ENCODE data around the gene PSTPIP2.

Gene PSTPIP2

DNA sequence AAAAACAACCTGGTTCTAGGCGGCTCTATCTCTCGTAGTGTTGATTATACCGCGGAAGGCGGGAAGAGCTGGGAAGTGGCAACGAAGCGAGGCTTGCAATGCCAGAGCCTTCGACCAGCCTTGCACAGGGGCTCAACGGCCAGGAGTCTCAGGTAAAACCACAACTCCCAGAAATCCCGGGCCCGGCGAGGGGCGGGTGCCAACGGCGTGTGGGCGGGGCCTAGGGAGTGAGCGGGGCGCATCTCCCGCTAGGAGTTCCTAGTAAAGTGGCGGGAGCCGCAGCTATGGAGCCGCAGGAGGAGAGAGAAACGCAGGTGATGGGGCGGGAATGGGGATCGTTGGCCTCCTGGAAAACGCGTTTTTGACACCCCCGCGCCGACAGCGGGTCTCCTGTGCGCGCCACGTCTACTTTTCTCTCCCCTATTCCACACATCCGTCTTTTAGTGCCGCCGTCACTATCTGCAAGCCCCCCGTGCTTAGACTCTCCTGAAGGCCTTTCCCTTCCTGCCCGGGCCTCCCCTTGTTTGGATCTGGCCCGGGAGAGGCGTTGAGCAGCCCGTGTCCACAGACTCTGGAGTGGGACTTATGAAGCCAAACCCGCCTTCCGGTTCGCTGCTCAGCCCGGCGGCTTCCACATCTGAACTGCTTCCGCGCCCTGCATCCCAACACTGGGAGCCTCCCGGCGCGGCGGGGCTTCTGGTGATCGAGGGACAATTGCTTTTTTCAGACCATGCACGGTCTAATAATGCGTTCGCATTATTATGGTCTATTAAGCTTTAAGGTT is 32.3 kb upstream of the PSTPIP2 start, which contains the start of gene HAUS1:
Gene HAUS1, plus strand, starts transcription at position 258 of the 784 bp plus-strand sequence. Its CDS starts 27 bp downstream, at position 285.
- Histone ChIP-seq H2AFZ (ENCODE audit: insufficient read depth, low read length, poor library complexity) (peak within 1 kb of the TSS; percentile 97), H4K8ac (ENCODE audit: low read depth, low read length) (peak within 1 kb of the TSS; percentile 87), H3K36me3 (ENCODE audit: control insufficient read depth in 1 of 2, insufficient read depth in 2 of 2, low read length in 2 of 2) (peaks cover 3 to 7% of the 10 kb centered on the region in 2 experiments), H3K9me3 (ENCODE audit: insufficient read depth, low read depth, low read length) (no peaks in the 10 kb centered on the region), H3K9ac (ENCODE audit: low read length) (peak within 1 kb of the TSS; percentile 86), H3K18ac (ENCODE audit: low read length) (peak within 1 kb of the TSS; percentile 72), H3K4ac (ENCODE audit: low read depth, low read length) (peak within 1 kb of the TSS; percentile 33), H2BK120ac (ENCODE audit: insufficient read depth, low read length, poor library complexity) (peak within 1 kb of the TSS; percentile 64), H2BK5ac (ENCODE audit: low read depth, low read length, poor library complexity) (peak within 1 kb of the TSS; percentile 57), H3K4me3 (ENCODE audit: low read depth, low read length) (peak within 1 kb of the TSS; percentile 95), H2AK5ac (ENCODE audit: low read length) (no peak within 1 kb of the TSS), H3K4me2 (ENCODE audit: low read length) (peak within 1 kb of the TSS; percentile 67), H4K12ac (ENCODE audit: low read depth, low read length) (peak within 1 kb of the TSS; percentile 96), H3K23ac (ENCODE audit: low read length) (no peak within 1 kb of the TSS), H3K27me3 (ENCODE audit: insufficient read depth, low read length) (no peaks in the 10 kb centered on the region), H3K14ac (ENCODE audit: low read length) (peak within 1 kb of the TSS; percentile 85), H3K79me1 (ENCODE audit: low read length) (peaks cover 3% of the 10 kb centered on the region), H4K91ac (ENCODE audit: low read depth, low read length) (peak within 1 kb of the TSS; percentile 70), H3K27ac (ENCODE audit: low read depth, low read length) (peak within 1 kb of the TSS; percentile 66), H3K79me2 (ENCODE audit: control insufficient read depth, insufficient read depth, low read length, poor library complexity) (peaks cover 3% of the 10 kb centered on the region), H2BK12ac (ENCODE audit: low read length) (no peak within 1 kb of the TSS), H3K4me1 (ENCODE audit: control insufficient read depth in 1 of 2, insufficient read depth in 2 of 2, low read length in 2 of 2) (no peaks in the 10 kb centered on the region)
- WGBS (ENCODE audit: extremely low coverage, insufficient coverage, insufficient read length) = no CpG with 5 or more reads among the region's 57 CpGs
- DNase-seq = peak; percentile 86 to 95

GRCh38 chr18:46099463-46099862 is 27.4 kb upstream of the PSTPIP2 start:
- Histone ChIP-seq H3K79me2 (ENCODE audit: control insufficient read depth, insufficient read depth, low read length, poor library complexity) (peaks cover 19% of the 10 kb centered on the region), H4K91ac (ENCODE audit: low read depth, low read length) (no peak overlapping the region), H3K36me3 (ENCODE audit: control insufficient read depth in 1 of 2, insufficient read depth in 2 of 2, low read length in 2 of 2) (peaks cover 0 to 6% of the 10 kb centered on the region in 2 experiments), H3K4ac (ENCODE audit: low read depth, low read length) (no peak overlapping the region), H3K79me1 (ENCODE audit: low read length) (peaks cover 10% of the 10 kb centered on the region), H2AFZ (ENCODE audit: insufficient read depth, low read length, poor library complexity) (no peak overlapping the region), H3K18ac (ENCODE audit: low read length) (no peak overlapping the region), H3K9me3 (ENCODE audit: insufficient read depth, low read depth, low read length) (no peaks in the 10 kb centered on the region), H3K9ac (ENCODE audit: low read length) (no peak overlapping the region), H3K4me3 (ENCODE audit: low read depth, low read length) (no peak overlapping the region), H3K27ac (ENCODE audit: low read depth, low read length) (no peak overlapping the region), H2AK5ac (ENCODE audit: low read length) (no peak overlapping the region), H2BK120ac (ENCODE audit: insufficient read depth, low read length, poor library complexity) (no peak overlapping the region), H3K27me3 (ENCODE audit: insufficient read depth, low read length) (no peaks in the 10 kb centered on the region), H4K12ac (ENCODE audit: low read depth, low read length) (no peak overlapping the region), H3K4me1 (ENCODE audit: control insufficient read depth in 1 of 2, insufficient read depth in 2 of 2, low read length in 2 of 2) (peaks cover 6 to 8% of the 10 kb centered on the region in 2 experiments), H4K8ac (ENCODE audit: low read depth, low read length) (no peak overlapping the region), H3K4me2 (ENCODE audit: low read length) (no peak overlapping the region), H3K23ac (ENCODE audit: low read length) (no peak overlapping the region), H2BK5ac (ENCODE audit: low read depth, low read length, poor library complexity) (no peak overlapping the region), H3K14ac (ENCODE audit: low read length) (no peak overlapping the region), H2BK12ac (ENCODE audit: low read length) (no peak overlapping the region)
- DNase-seq = no peak
- no CpG with 5 or more reads among the region's 8 CpGs for WGBS (ENCODE audit: extremely low coverage, insufficient coverage, insufficient read length)

DNA sequence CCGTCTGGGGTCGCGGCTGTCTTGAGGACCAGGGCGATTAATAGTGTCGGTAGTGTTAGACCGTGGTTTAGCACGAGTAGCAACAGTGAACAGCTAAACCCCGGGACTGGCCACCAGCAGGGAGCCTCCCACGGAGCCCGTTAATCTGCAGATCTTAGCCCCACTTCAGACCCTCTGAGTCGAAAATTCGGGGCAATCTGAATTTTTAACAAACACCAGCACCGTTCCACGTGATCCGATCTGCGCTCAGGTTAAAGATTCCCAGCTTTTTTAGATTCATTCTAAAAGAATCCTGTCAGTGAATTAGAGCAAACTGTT is 26.5 kb upstream of the PSTPIP2 start:
- Histone ChIP-seq H3K23ac (ENCODE audit: low read length) (no peak overlapping the region), H2BK5ac (ENCODE audit: low read depth, low read length, poor library complexity) (no peak overlapping the region), H3K27ac (ENCODE audit: low read depth, low read length) (peak overlapping the region; percentile 6), H3K79me1 (ENCODE audit: low read length) (peaks cover 7% of the 10 kb centered on the region), H2BK120ac (ENCODE audit: insufficient read depth, low read length, poor library complexity) (peak overlapping the region; percentile 68), H2AK5ac (ENCODE audit: low read length) (no peak overlapping the region), H3K4me1 (ENCODE audit: control insufficient read depth in 1 of 2, insufficient read depth in 2 of 2, low read length in 2 of 2) (peaks cover 6 to 8% of the 10 kb centered on the region in 2 experiments), H3K14ac (ENCODE audit: low read length) (peak overlapping the region; percentile 59), H3K36me3 (ENCODE audit: control insufficient read depth in 1 of 2, insufficient read depth in 2 of 2, low read length in 2 of 2) (peaks cover 2 to 9% of the 10 kb centered on the region in 2 experiments), H4K91ac (ENCODE audit: low read depth, low read length) (peak overlapping the region; percentile 77), H3K4me2 (ENCODE audit: low read length) (peak overlapping the region; percentile 88), H3K9me3 (ENCODE audit: insufficient read depth, low read depth, low read length) (no peaks in the 10 kb centered on the region), H4K12ac (ENCODE audit: low read depth, low read length) (peak overlapping the region; percentile 95), H3K18ac (ENCODE audit: low read length) (peak overlapping the region; percentile 57), H3K4ac (ENCODE audit: low read depth, low read length) (peak overlapping the region; percentile 43), H2BK12ac (ENCODE audit: low read length) (no peak overlapping the region), H3K27me3 (ENCODE audit: insufficient read depth, low read length) (no peaks in the 10 kb centered on the region), H3K79me2 (ENCODE audit: control insufficient read depth, insufficient read depth, low read length, poor library complexity) (peaks cover 16% of the 10 kb centered on the region), H2AFZ (ENCODE audit: insufficient read depth, low read length, poor library complexity) (peak overlapping the region; percentile 97), H4K8ac (ENCODE audit: low read depth, low read length) (peak overlapping the region; percentile 98), H3K9ac (ENCODE audit: low read length) (peak overlapping the region; percentile 18), H3K4me3 (ENCODE audit: low read depth, low read length) (peak overlapping the region; percentile 5)
- WGBS (ENCODE audit: extremely low coverage, insufficient coverage, insufficient read length) = no CpG with 5 or more reads among the region's 16 CpGs
- DNase-seq = no peak

- Histone ChIP-seq H4K91ac (ENCODE audit: low read depth, low read length) (peak within 1 kb of the TSS; percentile 77), H3K23ac (ENCODE audit: low read length) (no peak within 1 kb of the TSS), H3K79me2 (ENCODE audit: control insufficient read depth, insufficient read depth, low read length, poor library complexity) (peaks cover 21% of the 10 kb centered on the region), H4K8ac (ENCODE audit: low read depth, low read length) (peak within 1 kb of the TSS; percentile 98), H4K12ac (ENCODE audit: low read depth, low read length) (peak within 1 kb of the TSS; percentile 95), H3K4ac (ENCODE audit: low read depth, low read length) (peak within 1 kb of the TSS; percentile 95), H3K27me3 (ENCODE audit: insufficient read depth, low read length) (no peaks in the 10 kb centered on the region), H3K9me3 (ENCODE audit: insufficient read depth, low read depth, low read length) (no peaks in the 10 kb centered on the region), H3K4me3 (ENCODE audit: low read depth, low read length) (peak within 1 kb of the TSS; percentile 99), H3K27ac (ENCODE audit: low read depth, low read length) (peak within 1 kb of the TSS; percentile 70), H3K18ac (ENCODE audit: low read length) (peak within 1 kb of the TSS; percentile 93), H3K36me3 (ENCODE audit: control insufficient read depth in 1 of 2, insufficient read depth in 2 of 2, low read length in 2 of 2) (peaks cover 7 to 13% of the 10 kb centered on the region in 2 experiments), H3K14ac (ENCODE audit: low read length) (peak within 1 kb of the TSS; percentile 65), H2BK12ac (ENCODE audit: low read length) (no peak within 1 kb of the TSS), H2AFZ (ENCODE audit: insufficient read depth, low read length, poor library complexity) (peak within 1 kb of the TSS; percentile 97), H2AK5ac (ENCODE audit: low read length) (peak within 1 kb of the TSS; percentile 75), H3K79me1 (ENCODE audit: low read length) (peaks cover 7% of the 10 kb centered on the region), H2BK120ac (ENCODE audit: insufficient read depth, low read length, poor library complexity) (peak within 1 kb of the TSS; percentile 68), H3K4me1 (ENCODE audit: control insufficient read depth in 1 of 2, insufficient read depth in 2 of 2, low read length in 2 of 2) (peaks cover 6 to 8% of the 10 kb centered on the region in 2 experiments), H3K9ac (ENCODE audit: low read length) (peak within 1 kb of the TSS; percentile 60), H3K4me2 (ENCODE audit: low read length) (peak within 1 kb of the TSS; percentile 88), H2BK5ac (ENCODE audit: low read depth, low read length, poor library complexity) (peak within 1 kb of the TSS; percentile 42)
- DNase-seq = peak; percentile 77 to 83
- no CpG with 5 or more reads among the region's 53 CpGs for WGBS (ENCODE audit: extremely low coverage, insufficient coverage, insufficient read length)
Measured at GRCh38 chr18:46097801-46098615, 25.9 kb upstream of the PSTPIP2 start, which contains the start of gene ATP5F1A. Gene ATP5F1A, minus strand, starts transcription at chr18:46098296. Its CDS starts 65 bp downstream, at chr18:46098231.
